Gastroesophageal sphincter (tissue), 4 donors: ENCODE measurements around the gene FBXW7. TPM values are rescaled to one million over a fixed set of nuclear protein-coding genes. Genes with fewer than 3 reads are reported as not detected.

Source experiments
- ATAC-seq: fragments of 150-250 bp; one replicate; pipeline ENCODE4 v1.9.1; 2016; ENCODE audit warnings: mild to moderate bottlenecking, moderate library complexity
- H3K27ac ChIP-seq, 4 donors: fragments of 200-600 bp; sonication (generic) in 3 of 4; 1 replicate in 3 of 4; 2 replicates in 1 of 4; pipeline ENCODE4 v1.5.1; 2016 to 2019
- H3K27me3 ChIP-seq: fragments of 200-600 bp; sonication (generic); one replicate; pipeline ENCODE4 v1.5.1; 2019
- H3K36me3 ChIP-seq, 2 donors: fragments of 200-600 bp; sonication (generic); one replicate each; pipeline ENCODE4 v1.5.1; 2019; ENCODE audit warnings: control low read depth in 1 of 2
- H3K4me1 ChIP-seq, 3 donors: fragments of 200-600 bp; sonication (generic); 1 replicate in 2 of 3; 2 replicates in 1 of 3; pipeline ENCODE4 v1.5.1; 2016 to 2019; ENCODE audit warnings: control low read depth in 2 of 3
- H3K4me3 ChIP-seq, 2 donors: fragments of 200-600 bp; sonication (generic); one replicate each; pipeline ENCODE4 v1.5.1; 2019; ENCODE audit warnings: mild to moderate bottlenecking in 1 of 2, moderate library complexity in 1 of 2
- H3K9me3 ChIP-seq, 3 donors: fragments of 200-600 bp; sonication (generic); one replicate each; pipeline ENCODE4 v1.5.1; 2017 to 2019; ENCODE audit warnings: control low read depth in 2 of 3
- CTCF ChIP-seq, 4 experiments: fragments of 200-600 bp in 2 of 4; fragments of 450-650 bp in 2 of 4; sonication (generic) in 1 of 4; IDR thresholded peaks; one replicate each; pipeline ENCODE4 v1.5.1; 2017 to 2019; ENCODE audit warnings: antibody characterized with exemption in 4 of 4, mild to moderate bottlenecking in 2 of 4, moderate library complexity in 2 of 4
- EP300 ChIP-seq: sonication (generic); formaldehyde crosslinking; IDR thresholded peaks from one replicate; pipeline ENCODE4 v1.6.1; 2017; ENCODE audit warnings: antibody characterized with exemption, mild to moderate bottlenecking
- POLR2A ChIP-seq, 2 donors: fragments of 450-650 bp; IDR thresholded peaks; one replicate each; pipeline ENCODE4 v1.6.1; 2017; ENCODE audit warnings: antibody characterized with exemption in 2 of 2, mild to moderate bottlenecking in 2 of 2, moderate library complexity in 1 of 2
- POLR2AphosphoS5 ChIP-seq: sonication (generic); formaldehyde crosslinking; IDR thresholded peaks from one replicate; pipeline ENCODE4 v1.6.1; 2017; ENCODE audit warnings: antibody characterized with exemption
- WGBS, 2 donors: methylation state at CpG; one replicate each; pipeline ENCODE4 v1.1.5; 2018; ENCODE audit warnings: low coverage in 1 of 2; 5-methylcytosine and 5-hydroxymethylcytosine counted together
- total RNA-seq, 4 donors: library from RNA; depleted of rRNA; stranded (reverse); fragments of >200 nt; gene quantifications; one replicate each; pipeline ENCODE4 v1.1.0, GENCODE V29; 2016

FBXW7 gene
- total RNA-seq, 4 donors from 2014 or later: 55.1 to 120 (median 85.5) TPM

GRCh38 chr4:152456609-152457008, 79.3 kb downstream of the FBXW7 start:
- Histone ChIP-seq H3K4me1 (no peaks in the 10 kb centered on the region), H3K4me3 (no peak overlapping the region), H3K27me3 (no peaks in the 10 kb centered on the region), H3K9me3 (no peaks in the 10 kb centered on the region), H3K27ac (no peak overlapping the region), H3K36me3 (no peaks in the 10 kb centered on the region)
- TF ChIP-seq POLR2AphosphoS5 (no peak), EP300 (no peak), CTCF (IDR thresholded peaks at IDR 0.05) (no peak), POLR2A (IDR thresholded peaks at IDR 0.05) (no peak)
- WGBS, 2 donors: 71 to 94% methylated on average over 2 of the region's 2 CpGs
- ATAC-seq: no peak

DNA sequence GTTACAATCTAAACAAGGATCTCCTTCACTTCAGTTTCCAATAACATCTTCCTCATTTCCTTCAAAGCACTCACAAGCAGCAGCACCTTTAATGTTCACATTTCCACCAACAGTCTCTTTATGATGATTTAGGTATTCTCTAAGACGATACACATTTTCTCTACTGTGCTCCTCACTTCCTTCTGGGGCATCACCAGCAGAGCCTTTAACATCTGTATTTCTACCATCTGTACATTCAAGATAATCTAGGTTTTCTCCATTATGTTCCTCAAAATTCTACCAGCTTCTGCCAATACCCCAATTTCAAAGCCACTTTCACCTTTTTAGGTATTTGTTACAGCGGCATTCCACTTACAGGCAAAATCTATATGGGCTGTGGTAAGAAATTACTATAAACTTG, 80.6 kb downstream of the FBXW7 start:
- no peak for ATAC-seq
- no peak overlapping the region for H3K27ac ChIP-seq
- H3K4me1 ChIP-seq: no peaks in the 10 kb centered on the region
- H3K36me3 ChIP-seq: no peaks in the 10 kb centered on the region
- TF ChIP-seq POLR2A (IDR thresholded peaks at IDR 0.05) (no peak), POLR2AphosphoS5 (no peak), EP300 (no peak), CTCF (IDR thresholded peaks at IDR 0.05) (no peak)
- H3K27me3 ChIP-seq: no peaks in the 10 kb centered on the region
- H3K9me3 ChIP-seq: no peaks in the 10 kb centered on the region
- H3K4me3 ChIP-seq: no peak overlapping the region
- WGBS, 2 donors: 82 to 89% methylated on average over 2 of the region's 2 CpGs

DNA sequence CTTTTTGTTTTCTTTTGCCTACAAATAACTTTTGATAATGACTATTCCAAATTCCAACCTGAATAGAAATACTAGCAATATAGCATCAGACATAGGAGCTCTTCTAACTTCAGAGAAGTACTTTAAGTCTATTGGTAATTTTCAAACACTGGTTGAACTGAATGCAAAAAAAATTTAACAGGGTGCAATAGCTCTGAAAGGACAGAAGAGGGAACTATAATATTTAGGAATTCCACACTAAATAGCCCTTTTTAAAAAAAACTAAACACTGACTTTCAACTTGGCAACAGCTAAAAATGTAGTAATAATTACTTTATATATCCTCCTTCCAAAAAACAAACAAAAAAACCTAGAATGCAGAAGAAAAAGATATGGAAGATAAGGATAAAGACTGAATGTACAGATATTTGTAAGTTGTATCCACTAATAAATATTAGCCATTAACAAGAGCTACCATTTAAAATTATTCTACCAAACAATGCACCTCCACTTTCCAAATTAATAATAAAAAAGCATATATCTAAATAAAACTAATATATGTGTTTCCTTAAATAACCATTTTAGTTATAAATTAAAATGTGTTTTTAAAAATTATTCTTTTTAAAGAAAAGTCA, 81.4 kb downstream of the FBXW7 start:
- Histone ChIP-seq H3K36me3 (no peaks in the 10 kb centered on the region), H3K27me3 (no peaks in the 10 kb centered on the region), H3K4me3 (no peak overlapping the region), H3K27ac (no peak overlapping the region), H3K9me3 (no peaks in the 10 kb centered on the region), H3K4me1 (no peaks in the 10 kb centered on the region)
- TF ChIP-seq CTCF (IDR thresholded peaks at IDR 0.05) (peak in 3 of 4 experiments; percentile 32 to 56 (median 35)), POLR2A (IDR thresholded peaks at IDR 0.05) (no peak)
- no peak for ATAC-seq

GRCh38 chr4:152451496-152451895, 84.4 kb downstream of the FBXW7 start:
- Histone ChIP-seq H3K27me3 (no peaks in the 10 kb centered on the region), H3K27ac (no peak overlapping the region), H3K4me3 (no peak overlapping the region), H3K36me3 (no peaks in the 10 kb centered on the region), H3K9me3 (no peaks in the 10 kb centered on the region), H3K4me1 (no peaks in the 10 kb centered on the region)
- no peak for ATAC-seq
- 86 to 96% methylated on average over 3 of the region's 3 CpGs for WGBS, 2 donors
- TF ChIP-seq POLR2A (IDR thresholded peaks at IDR 0.05) (no peak), POLR2AphosphoS5 (no peak), EP300 (no peak), CTCF (IDR thresholded peaks at IDR 0.05) (no peak)

DNA sequence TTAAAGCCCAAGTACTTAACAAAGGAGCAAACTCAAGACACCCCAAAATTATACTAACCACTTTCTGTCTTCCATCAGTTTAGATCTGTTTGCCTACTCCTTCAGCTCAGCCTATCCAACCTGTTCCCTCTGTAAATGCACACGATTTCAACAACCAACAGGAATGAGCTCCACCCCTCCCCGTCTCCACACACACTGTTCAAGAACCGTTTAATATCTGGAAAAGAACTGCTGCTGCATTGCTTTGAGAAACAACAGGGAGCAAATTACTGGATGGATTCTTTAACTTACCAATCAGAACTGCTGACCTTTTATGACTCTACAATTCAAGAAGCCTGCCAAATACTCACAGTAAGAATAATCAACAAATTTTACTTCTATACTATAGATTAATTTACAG, 87.0 kb downstream of the FBXW7 start:
- Histone ChIP-seq H3K27ac (no peak overlapping the region), H3K4me3 (no peak overlapping the region), H3K27me3 (no peaks in the 10 kb centered on the region), H3K36me3 (no peaks in the 10 kb centered on the region), H3K4me1 (no peaks in the 10 kb centered on the region), H3K9me3 (no peaks in the 10 kb centered on the region)
- TF ChIP-seq CTCF (IDR thresholded peaks at IDR 0.05) (no peak), POLR2AphosphoS5 (no peak), POLR2A (IDR thresholded peaks at IDR 0.05) (no peak), EP300 (no peak)
- no peak for ATAC-seq
- 46 to 79% methylated on average over 3 of the region's 3 CpGs for WGBS, 2 donors
